Measurements from ENCODE around the gene CYS1. TPM values are rescaled to one million over a fixed set of nuclear protein-coding genes. Genes with fewer than 3 reads are reported as not detected.
"Not testable (repeated sequence)": the region's sequence is repeated elsewhere in the genome, so short reads cannot be mapped to it uniquely, and the experiment has no call there.

The CYS1 gene
- total RNA-seq, 1 donor from 2014 or later = 7.3 TPM

- Mint-ChIP-seq H3K27ac (ENCODE audit: unreplicated experiment) (no peak overlapping the region), H3K36me3 (ENCODE audit: low read depth, unreplicated experiment) (no peaks in the 10 kb centered on the region), H3K27me3 (ENCODE audit: unreplicated experiment) (no peaks in the 10 kb centered on the region), H3K4me1 (ENCODE audit: unreplicated experiment) (peaks cover 4% of the 10 kb centered on the region), H3K4me3 (ENCODE audit: unreplicated experiment) (no peak overlapping the region), H3K9me3 (ENCODE audit: unreplicated experiment) (no peaks in the 10 kb centered on the region)
- TF ChIP-seq CTCF (IDR thresholded peaks at IDR 0.05; ENCODE audit: unreplicated experiment) = no peak
- DNase-seq (ENCODE audit: low spot score) = no peak
Observed at GRCh38 chr2:10016802-10017258, 63.4 kb downstream of the CYS1 start.

- H3K27me3 Mint-ChIP-seq (ENCODE audit: unreplicated experiment) = no peaks in the 10 kb centered on the region
Observed at GRCh38 chr2:10016001-10016801, 64.0 kb downstream of the CYS1 start.

GRCh38 chr2:10015376-10015989, 64.7 kb downstream of the CYS1 start:
- H3K4me1 Mint-ChIP-seq (ENCODE audit: unreplicated experiment); H3K27me3 Mint-ChIP-seq (ENCODE audit: unreplicated experiment); DNase-seq (ENCODE audit: low spot score); H3K27ac Mint-ChIP-seq (ENCODE audit: unreplicated experiment); H3K36me3 Mint-ChIP-seq (ENCODE audit: low read depth, unreplicated experiment); H3K9me3 Mint-ChIP-seq (ENCODE audit: unreplicated experiment); H3K4me3 Mint-ChIP-seq (ENCODE audit: unreplicated experiment): not testable (repeated sequence)

More at GRCh38 chr2:10016001-10016801, 64.0 kb downstream of the CYS1 start:
- peaks cover 4% of the 10 kb centered on the region for H3K4me1 Mint-ChIP-seq (ENCODE audit: unreplicated experiment)
- H3K27ac Mint-ChIP-seq (ENCODE audit: unreplicated experiment) = no peak overlapping the region
- no peaks in the 10 kb centered on the region for H3K36me3 Mint-ChIP-seq (ENCODE audit: low read depth, unreplicated experiment)
- TF ChIP-seq CTCF (IDR thresholded peaks at IDR 0.05; ENCODE audit: unreplicated experiment) = no peak
- H3K9me3 Mint-ChIP-seq (ENCODE audit: unreplicated experiment) = no peaks in the 10 kb centered on the region
- DNase-seq (ENCODE audit: low spot score) = no peak
- no peak overlapping the region for H3K4me3 Mint-ChIP-seq (ENCODE audit: unreplicated experiment)

- TF ChIP-seq CTCF (IDR thresholded peaks at IDR 0.05; ENCODE audit: unreplicated experiment) = no peak
- no peaks in the 10 kb centered on the region for H3K27me3 Mint-ChIP-seq (ENCODE audit: unreplicated experiment)
- peaks cover 4% of the 10 kb centered on the region for H3K4me1 Mint-ChIP-seq (ENCODE audit: unreplicated experiment)
- no peaks in the 10 kb centered on the region for H3K36me3 Mint-ChIP-seq (ENCODE audit: low read depth, unreplicated experiment)
- no peak overlapping the region for H3K27ac Mint-ChIP-seq (ENCODE audit: unreplicated experiment)
- DNase-seq (ENCODE audit: low spot score) = no peak
- H3K9me3 Mint-ChIP-seq (ENCODE audit: unreplicated experiment) = no peaks in the 10 kb centered on the region
- no peak overlapping the region for H3K4me3 Mint-ChIP-seq (ENCODE audit: unreplicated experiment)
Observed at GRCh38 chr2:10014418-10015190, 65.6 kb downstream of the CYS1 start.

- not testable (repeated sequence) for H3K9me3 Mint-ChIP-seq (ENCODE audit: unreplicated experiment); H3K36me3 Mint-ChIP-seq (ENCODE audit: low read depth, unreplicated experiment); H3K4me3 Mint-ChIP-seq (ENCODE audit: unreplicated experiment); H3K4me1 Mint-ChIP-seq (ENCODE audit: unreplicated experiment); DNase-seq (ENCODE audit: low spot score); H3K27me3 Mint-ChIP-seq (ENCODE audit: unreplicated experiment); H3K27ac Mint-ChIP-seq (ENCODE audit: unreplicated experiment)
Observed at GRCh38 chr2:10013651-10014417, 66.4 kb downstream of the CYS1 start.

Data from endothelial cell (in vitro differentiated cells).